Measurements from ENCODE around the gene MACROH2A1.

The MACROH2A1 gene

DNA sequence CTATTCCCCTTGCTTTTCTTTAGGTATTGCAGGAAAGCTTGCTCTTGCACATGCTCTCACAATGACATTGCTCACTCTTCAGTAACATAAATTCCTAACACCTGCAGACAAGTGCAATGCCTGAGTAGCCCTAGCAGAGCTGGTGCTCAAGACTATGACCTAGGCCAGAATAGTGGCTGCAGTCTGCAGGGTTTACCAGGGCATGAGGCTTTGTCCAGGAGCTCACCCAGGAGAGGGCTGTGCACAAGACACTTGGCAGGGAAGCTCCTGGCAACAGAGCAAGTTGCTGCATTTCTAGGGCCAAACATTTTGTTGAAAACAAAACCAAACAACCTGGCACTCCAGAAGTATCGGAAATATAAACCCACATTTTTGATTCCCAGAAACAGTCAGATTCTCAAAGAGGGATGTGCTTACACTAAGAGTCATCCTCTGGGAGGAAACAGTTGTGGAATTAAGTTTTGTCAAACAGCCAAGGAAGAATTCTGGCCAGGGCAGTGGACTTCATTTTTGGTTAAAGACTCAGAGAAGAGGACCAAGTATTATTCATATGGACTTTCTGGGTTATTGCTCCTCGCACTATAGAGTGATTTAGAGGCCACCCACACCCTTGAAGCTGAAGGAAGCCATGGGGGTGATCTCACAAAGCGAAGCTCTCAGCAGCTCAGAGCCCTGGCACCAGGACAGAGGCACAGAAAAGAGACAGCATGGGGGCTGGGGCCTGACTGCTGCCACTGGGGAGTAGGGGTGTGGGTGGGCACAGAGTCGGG lies 44.9 kb downstream of the MACROH2A1 start:
- DNase-seq (ENCODE audit: low read depth) = no peak

GRCh38 chr5:135350536-135350935 lies 48.5 kb downstream of the MACROH2A1 start:
- DNase-seq (ENCODE audit: low read depth) = no peak

DNA sequence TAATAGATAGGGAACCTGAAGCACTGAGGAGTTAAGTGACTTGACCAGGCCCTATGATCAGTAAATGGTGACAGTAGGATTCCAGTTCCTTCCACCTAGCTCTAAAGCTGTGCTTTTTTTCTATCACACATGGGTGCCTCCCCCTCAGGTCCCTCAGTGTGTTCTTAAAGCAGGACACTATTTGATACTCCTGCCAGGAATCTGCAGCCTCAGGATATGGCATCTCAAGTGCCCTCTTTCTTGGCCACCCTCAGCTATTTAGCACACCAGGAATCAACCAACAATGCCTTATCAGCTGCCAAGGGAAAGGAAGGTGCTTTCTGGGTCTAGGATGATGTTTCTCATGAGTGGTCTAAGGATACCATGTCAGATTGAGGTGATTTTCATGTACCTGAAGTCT lies 49.1 kb downstream of the MACROH2A1 start:
- no peak for DNase-seq (ENCODE audit: low read depth)

DNA sequence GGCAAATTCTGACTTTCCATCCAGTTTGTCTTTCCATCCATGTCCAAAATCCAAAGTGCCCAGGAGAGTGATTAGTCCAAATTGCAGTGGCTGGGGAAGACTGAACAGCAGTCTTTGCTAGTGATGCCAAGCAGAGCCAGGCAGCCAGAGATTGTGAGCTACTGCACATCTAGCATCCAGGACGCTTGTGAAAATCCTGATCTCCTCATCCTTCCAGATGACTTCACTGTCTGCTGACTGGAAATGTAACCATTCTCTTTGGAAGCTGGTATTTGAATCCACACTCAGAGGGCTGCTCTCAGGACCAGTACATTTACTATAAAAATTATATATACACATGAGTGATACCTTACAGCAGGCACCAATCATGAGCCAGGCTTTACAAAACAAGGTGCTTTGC lies 49.6 kb downstream of the MACROH2A1 start:
- no peak for DNase-seq (ENCODE audit: low read depth)

GRCh38 chr5:135348918-135349317 lies 50.1 kb downstream of the MACROH2A1 start:
- DNase-seq (ENCODE audit: low read depth) = no peak

DNA sequence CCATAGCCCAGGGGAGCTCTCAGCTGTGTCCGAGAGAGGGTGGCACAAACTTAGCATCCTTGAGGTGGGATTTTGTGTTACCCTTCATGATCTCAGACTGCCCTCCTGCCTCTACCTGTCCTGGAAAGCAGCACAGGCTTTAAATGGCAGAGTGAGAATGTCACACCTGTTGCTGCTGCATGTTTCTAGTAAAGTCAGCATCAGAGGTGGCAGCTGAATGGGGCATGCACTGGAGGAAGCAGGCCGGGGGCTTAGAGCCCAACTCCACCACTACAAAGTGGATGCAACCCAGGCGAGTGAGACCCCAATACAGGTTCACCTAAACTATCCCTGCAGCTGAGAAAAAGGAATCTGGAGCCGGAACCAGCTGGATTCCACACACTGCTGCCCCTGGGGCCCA lies 51.6 kb downstream of the MACROH2A1 start:
- no peak for DNase-seq (ENCODE audit: low read depth)

DNA sequence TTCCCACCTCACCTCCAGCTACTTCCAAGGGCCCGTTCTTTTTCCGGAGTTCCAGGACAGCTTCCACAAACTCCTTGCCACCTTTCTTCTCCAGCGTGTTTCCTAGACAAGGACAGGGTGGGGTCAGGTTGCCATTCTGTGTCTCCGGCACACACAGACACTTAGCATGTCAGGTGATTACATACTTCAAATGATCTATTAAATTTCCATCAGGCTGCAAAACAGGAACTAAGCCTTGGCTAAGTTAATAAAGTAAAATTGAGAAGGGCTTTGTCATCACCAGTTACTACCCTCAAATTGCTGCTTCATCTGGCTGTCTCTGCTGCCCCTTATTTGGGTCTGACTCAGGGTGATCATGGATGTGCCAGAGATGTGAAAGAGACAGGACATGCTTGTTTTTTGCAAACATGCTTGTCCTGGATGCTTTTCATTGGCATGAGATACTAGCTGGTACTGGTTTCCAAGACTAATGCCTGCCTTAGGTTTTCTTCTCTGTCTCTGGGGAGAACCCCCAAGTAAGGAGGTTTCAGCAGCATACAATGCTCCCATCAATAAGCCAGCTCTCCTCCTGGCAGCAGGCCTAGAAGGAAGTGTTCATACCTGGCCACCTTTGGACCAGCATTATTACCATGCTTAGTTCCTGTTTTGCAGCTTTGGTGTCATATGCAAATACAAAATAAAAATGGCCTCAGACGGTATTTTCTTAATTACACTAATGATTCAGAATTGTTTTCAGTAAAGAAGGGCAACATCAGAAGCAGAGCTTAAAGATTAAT lies 52.9 kb downstream of the MACROH2A1 start:
- DNase-seq (ENCODE audit: low read depth) = no peak

DNA sequence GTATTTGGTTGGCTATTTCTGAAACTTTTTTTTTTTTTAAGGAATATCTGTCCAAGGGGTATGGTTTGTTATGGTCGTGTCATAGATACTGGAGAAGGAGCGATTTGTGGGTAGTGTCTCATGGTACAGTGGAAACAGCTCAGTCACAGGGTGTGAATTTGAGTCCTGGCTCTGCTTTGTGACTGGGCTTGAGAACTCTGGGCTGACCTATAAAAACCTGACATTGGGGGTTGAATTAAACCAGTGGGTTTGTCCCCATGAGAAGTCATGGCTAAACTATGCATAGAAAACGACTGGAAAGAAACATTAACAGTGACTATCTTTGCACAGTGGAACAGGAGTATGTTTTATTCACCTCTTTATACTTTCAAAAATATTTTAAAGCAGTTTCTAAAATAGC lies 54.7 kb downstream of the MACROH2A1 start:
- DNase-seq (ENCODE audit: low read depth) = no peak

DNA sequence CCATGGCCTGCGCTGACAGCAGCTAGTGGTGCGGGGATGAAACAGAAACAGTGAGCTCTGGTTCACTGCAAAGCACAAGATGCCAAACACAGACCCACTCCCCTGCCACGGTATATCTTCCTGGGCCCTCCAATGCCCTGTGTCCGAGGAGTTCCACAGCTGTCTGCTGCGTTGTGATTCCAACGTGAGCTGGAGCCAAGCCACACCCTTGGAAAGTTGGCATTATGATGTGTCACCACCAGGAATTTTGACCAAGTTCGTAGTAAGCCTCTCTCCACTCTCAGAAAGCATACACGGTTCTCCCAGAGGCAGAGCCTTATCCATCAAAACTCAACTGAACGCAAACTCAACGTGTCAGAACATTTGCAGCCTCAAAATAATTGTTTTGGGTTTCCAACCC lies 55.6 kb downstream of the MACROH2A1 start:
- no peak for DNase-seq (ENCODE audit: low read depth)

DNA sequence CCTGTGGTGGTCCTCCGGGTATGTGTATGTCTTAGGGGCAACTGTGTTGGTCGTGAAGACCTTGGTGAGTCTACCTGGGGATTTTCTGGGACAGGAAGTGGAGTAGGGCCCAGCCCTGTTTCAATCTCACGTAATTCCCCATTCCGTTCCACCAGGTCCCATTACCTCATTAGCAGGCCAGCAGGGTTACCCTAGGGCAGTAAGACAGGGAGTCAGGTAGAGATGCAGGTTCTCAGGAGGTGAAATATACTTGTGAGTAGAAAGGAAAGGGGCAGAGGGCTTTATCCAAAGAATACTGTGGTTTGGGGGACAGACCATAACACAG lies 56.5 kb downstream of the MACROH2A1 start:
- DNase-seq (ENCODE audit: low read depth) = no peak

GRCh38 chr5:135341696-135342550 lies 57.1 kb downstream of the MACROH2A1 start:
- DNase-seq (ENCODE audit: low read depth) = no peak

DNA sequence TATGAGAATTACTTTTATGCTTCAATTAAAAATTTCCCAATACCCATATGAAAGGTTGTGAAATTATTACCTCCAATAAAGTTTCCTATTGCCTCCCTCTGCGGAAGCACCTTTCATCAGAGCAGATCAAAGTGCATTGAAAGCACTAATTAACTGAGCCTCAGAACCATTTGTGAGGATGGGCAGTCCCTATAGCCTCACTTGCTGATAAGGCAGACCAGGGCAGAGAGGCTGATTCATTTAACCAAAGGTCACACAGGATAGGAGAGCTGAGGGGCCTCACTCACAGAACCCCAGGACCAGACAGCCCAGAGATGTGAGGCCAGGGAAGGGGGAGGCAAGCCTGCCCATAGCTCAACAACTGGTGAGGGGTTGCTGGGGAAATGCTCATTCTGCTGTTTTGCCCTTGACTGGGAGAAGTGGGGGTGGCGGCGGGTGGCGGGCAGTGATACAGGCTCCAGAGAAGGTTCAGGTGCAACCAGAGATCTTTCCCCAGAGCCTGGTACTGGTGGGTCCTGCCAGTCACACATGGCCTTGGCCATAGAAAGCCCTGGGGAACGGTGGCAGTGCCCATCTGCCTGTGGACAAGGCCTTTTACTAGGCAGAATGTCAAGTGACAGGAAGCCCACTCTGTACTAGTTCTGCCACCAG lies 57.9 kb downstream of the MACROH2A1 start:
- no peak for DNase-seq (ENCODE audit: low read depth)

- no peak for DNase-seq (ENCODE audit: low read depth)
Measured at GRCh38 chr5:135340568-135340967, 58.5 kb downstream of the MACROH2A1 start.

GRCh38 chr5:135339623-135340022 lies 59.4 kb downstream of the MACROH2A1 start:
- no peak for DNase-seq (ENCODE audit: low read depth)

GRCh38 chr5:135339189-135339588 lies 59.8 kb downstream of the MACROH2A1 start:
- DNase-seq (ENCODE audit: low read depth) = no peak

DNA sequence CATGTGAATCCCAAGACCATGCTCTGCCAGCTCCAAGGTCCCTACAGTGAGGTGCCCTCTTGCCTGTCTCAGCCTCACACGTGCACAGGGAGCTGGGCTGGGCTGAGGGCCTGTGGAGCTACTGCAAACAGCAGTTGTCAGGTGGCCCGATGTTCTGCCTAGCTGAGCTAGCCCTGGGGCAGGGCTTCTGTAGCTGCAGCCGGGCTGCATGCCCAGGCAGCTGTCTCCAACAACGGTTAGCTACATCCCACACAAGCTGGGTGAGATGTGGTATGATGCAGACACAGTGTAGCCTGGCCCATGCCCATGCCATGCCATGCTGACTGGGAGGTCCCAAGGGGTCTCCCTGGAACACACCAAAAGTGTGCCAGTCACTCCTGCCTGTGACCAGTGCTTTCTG lies 62.0 kb downstream of the MACROH2A1 start:
- no peak for DNase-seq (ENCODE audit: low read depth)

GRCh38 chr5:135335031-135335828 lies 63.8 kb downstream of the MACROH2A1 start:
- DNase-seq (ENCODE audit: low read depth) = no peak

- DNase-seq (ENCODE audit: low read depth) = no peak
Measured at GRCh38 chr5:135333732-135334515, 65.1 kb downstream of the MACROH2A1 start.

- DNase-seq (ENCODE audit: low read depth) = no peak
Measured at GRCh38 chr5:135332519-135333150, 66.4 kb downstream of the MACROH2A1 start.

DNA sequence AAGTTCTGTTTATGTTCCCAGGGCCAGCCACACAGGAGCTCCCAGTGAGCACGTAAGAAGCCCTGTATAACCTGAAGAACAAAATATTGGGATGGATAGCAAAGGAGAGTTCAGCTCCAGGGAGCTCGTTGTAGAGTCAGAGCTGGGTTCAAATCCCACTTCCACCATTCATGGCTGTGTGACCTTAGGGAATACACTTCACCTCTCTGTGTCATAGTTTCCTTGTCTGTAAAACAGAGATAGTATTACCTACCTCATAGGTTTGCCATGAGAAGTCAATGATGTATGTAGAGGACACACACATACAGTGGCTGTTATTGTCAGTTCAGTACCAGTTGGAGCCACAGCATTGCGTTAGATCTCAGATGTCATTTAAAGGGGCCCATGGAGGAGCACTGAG lies 67.4 kb downstream of the MACROH2A1 start:
- no peak for DNase-seq (ENCODE audit: low read depth)

Measured in activated T-cell treated with anti-CD3 and anti-CD28 coated beads for 48 hours (primary cell).